ENCODE results near the gene MYH3.

MYH3 gene

DNA sequence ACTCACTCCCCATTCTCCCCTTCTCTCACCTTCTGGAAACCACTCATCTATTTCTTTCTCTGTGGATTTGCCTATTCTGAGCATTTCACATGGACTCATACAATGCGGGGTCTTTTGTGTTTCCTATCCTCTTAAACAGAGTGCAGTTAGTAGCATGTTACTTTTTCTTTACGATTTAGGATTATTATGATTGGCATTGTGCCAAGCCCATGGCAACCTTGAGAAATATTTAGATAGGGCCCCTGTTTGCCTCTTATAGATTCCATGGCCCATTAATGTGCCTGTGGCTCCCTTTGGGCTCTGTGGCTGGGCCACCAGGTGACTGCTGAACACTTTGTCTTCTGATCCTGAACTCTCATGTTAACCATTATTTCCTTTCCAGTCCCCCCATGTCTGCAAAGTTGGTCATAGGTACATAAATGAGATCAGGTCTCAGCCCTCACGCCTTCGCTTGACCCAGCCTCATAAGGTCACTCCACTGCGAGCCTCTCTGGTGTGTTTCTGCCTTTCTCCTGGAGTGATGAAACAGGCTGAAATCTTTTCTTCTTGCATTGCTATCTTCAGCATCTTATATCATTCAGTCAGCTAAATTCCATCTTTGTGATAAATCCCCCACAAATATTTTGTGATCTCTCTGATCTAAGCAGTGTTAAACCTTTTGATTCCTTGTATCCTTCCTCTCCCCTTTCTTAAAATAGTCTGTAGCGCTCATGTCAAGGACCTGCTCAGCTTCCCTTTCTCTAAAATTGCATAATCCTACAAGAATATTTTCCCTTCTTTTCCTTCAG is 44.0 kb downstream of the MYH3 start:
- no peak for DNase-seq

DNA sequence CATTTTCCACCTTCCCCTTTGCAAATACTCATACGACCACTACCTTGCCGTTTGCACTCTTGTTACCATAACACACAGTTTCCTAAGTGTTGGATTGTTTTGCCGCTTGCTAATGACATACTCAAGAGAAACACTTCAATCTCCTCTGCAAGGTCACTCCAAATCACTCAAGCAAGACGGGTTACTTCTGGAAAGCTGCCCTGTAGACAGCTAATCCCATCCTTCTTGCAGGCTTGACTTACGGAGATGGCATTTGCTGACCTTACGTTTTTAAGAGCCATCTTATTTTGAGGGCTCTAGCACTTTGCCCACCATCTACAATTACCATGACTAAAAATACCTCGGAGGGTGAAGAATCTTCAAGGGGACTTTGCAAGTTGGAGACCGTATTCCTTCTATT is 46.2 kb downstream of the MYH3 start:
- no peak for DNase-seq

DNA sequence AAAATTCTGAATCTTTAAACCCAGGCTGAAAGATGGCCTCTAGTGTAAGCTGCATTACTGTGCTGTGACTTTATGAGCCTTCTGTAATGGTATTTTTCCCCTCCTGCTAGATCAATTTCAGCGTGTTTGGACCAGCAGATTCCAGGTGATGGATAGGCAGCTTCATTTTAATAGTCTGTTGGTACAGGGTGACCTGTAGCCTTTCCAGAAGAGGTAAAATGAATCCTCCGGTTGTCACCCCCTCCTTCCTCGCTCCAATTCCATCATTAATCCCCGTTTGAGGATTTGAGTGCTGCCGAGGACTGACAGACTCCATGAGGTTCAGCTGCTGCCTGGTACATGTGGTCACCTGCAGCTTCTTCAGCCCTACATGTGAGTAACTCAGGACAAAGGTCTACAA is 48.9 kb downstream of the MYH3 start:
- DNase-seq = no peak

DNA sequence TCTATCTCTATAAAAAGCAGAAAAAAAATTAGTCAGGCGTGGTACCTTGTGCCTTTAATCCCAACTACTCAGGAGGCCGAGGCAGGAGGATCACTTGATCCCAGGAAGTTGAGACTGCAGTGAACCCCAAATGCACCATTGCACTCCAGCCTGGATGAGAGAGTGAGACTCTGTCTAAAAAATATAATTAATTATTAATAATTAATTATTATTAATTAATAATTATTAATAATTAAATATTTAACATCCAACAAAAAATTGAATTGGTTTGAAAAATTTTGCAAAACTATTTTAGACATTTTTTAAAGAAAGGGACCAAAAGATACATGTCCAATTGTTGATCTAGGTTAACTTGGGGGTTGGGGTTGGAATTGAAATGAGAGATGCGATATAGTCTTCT is 51.0 kb downstream of the MYH3 start:
- DNase-seq = no peak

DNA sequence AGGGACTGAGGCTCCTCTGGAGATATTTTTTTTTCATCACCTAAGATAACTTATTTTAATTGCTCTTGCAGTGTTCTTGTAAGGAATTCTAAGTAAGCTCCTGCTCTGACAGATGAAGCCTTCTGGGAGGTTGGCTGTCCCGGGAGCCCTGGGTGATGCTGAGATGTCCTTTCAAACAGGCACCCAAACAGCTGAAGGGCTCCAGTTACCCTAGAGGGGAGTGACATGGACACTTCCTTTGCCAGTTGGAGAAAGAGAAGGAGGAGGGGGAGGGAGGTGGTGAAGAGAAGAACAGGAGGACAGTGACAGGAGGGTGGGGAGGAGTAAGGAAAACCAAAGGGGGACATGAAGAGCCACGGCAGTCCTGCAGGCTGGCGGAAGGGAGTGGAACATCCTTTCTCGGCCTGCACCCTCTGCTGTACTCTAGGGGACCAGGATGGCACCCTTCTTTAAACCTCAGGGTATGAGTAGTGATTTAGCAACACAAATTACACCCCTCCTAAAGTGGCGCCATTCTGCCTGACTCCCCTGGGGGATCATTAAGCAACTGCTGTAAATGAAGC is 51.8 kb downstream of the MYH3 start:
- no peak for DNase-seq

DNA sequence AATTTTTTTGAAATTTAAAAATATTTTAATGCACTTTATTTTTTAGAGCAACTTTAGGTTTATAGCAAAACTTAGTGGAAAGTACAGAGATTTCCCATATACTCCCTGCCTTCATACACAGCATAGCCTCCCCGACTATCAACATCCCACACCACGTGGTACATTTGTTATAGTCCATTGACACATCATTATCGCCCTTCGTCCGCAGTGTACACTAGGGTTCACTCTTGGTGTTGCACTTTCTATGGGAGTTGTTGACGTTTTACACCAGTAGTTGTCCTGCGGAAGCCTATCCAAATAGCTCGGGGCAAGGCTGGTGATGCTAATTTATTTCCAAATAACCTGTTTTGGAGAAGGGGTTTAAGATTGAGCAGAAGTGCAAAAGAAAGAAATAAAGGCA is 52.6 kb downstream of the MYH3 start:
- DNase-seq = no peak

DNA sequence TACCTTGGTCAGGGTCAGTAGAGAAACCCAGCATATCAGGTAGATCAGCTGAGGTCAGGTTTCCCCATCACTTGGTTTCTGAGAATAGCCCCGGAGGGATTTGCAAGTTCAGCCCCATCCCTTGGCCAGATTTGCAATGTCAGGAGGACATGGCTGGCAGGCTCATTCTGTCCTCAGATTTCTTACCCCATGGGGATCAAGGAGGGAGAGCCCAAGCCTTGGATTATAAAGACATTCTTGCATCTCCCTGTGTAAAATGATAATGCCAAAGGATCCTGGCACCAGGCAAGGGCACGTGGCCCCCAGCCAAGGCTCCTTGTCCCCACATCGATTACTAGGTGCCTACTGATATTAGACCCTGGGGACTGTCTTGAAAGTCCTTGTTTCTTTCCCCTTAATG is 53.2 kb downstream of the MYH3 start:
- DNase-seq = no peak

DNA sequence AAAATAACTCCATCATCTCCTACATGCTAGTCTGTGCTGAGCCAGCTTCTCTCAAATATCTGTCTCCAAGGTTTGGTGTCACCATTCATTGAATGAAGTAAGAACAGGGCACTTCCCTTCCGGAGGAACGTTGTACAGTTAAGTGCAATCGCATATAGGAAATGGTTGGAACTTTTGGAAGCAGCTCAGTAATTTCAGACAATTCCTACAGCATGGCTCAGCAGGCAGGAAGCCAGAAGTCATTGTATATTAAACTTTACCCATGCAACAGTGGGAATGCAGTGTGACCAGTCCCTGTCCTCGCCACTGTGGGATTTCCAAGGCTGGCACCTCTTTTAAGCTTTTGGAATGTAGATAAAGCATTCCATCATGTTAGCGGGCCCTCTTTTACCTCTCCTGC is 56.5 kb downstream of the MYH3 start:
- no peak for DNase-seq

DNA sequence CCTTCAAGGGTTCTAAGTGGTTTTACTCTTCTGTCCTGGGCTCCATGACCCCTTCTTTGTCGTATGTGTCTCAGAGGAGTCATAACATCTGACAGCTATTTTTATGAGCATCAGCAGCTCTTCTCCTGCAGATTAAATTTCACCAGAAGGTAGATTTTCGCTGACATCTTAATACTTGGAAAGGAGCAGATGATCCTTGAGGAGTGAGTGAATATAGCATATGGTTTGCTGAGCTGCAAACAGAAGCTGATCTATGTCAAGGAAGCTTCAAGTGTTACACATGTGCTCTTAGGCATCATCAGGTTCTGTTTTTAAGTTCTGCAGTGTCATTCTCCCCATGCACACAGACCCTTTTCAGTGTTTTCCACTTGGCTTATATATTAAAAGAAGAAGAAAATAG is 58.5 kb downstream of the MYH3 start:
- DNase-seq = no peak

DNA sequence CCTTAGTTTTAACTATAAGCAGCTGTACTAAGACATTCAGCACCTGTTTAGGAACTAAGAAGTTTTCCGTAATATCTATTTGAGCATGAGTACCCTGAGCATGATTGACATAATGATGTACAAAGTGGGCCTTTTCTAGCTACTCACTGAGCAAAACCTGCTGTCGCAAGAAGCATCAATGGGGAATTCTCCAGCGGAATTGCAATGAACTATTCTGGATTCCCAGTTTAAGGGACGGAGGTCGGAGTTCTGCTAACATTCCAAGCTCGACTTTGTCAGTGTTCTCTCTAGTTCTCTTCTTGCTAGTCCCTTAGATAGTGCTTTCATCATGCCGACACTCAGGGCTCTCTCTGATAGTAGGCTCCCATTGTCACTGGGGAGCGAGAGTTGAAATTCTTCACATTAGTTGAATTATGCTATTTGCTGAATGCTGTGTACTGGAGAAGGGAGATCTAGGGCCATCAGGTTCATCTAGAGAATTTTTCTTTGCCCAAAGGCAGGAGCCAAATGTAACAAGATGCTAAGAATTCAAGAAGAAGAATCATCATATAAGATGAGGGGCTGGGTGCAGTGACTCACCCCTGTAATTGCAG is 67.5 kb downstream of the MYH3 start:
- no peak for DNase-seq

DNA sequence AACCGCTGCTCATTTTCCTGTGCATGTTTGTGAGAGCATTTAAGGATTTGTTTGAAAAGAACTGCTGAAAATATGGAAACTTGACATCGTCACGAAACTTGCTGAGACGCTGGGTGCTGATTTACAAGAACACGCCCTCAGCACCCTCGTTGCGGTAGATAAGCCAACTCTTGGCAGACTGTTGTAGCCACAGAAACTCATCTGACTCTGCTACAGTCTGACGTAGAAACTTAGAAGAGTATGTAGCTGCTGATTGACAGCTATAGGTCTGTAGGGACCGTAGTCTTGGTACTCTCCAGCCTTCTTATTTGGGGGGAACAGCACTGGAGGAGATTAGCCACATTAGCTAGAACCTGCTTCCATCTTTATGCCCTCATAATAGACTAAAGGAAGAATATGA is 71.6 kb downstream of the MYH3 start:
- DNase-seq = no peak

DNA sequence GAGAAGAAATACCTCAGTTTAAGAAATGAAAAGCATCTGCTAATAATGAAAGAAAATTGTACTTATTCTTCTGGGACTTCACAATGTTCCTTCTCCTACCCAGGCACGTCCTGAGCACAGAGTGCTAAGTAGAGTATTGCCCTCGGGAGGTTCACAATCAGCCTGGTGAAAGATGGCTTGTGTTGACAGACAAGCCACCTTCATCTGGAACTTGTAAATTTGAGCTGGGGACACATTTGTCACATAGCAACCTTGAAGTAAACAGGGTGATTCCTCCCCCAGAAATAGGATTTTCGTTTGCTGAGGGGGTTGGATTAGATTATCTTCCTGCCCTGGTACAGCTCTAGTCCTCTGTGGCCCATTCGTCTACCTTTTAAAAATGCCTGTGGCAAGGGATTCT is 73.3 kb downstream of the MYH3 start:
- DNase-seq = no peak

DNA sequence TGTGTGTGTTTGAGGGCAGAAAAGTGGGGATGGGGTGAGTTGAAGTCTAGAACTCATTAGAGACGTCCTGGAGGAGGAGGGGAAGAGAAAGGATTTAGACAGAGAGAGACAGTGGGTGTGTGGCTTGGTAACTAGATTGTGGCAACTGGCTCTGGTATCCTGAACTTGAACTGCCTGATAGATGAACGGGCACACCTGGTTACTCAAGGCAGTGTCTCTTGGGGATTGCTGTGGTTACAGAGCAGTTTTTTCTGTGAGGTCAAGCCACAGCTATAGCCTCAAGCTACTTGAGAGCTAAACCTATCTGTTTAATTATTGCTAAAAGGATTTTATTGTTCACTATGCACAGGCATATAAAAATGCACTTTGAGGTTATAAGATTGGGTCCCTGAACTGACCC is 77.8 kb downstream of the MYH3 start:
- DNase-seq = no peak
